Sigmoid colon (tissue), 4 donors: ENCODE results near the gene ELMO1.

ENCODE experiments used
- CTCF ChIP-seq, 4 experiments: fragments of 450-650 bp in 3 of 4; fragments of 200-600 bp in 1 of 4; IDR thresholded peaks; one replicate each; pipeline ENCODE4 v1.5.1; 2016 to 2019; ENCODE audit warnings: antibody characterized with exemption in 4 of 4, mild to moderate bottlenecking in 3 of 4, moderate library complexity in 2 of 4
- EP300 ChIP-seq, 4 donors: sonication (generic); formaldehyde crosslinking; IDR thresholded peaks; one replicate each; pipeline ENCODE4 v1.6.1; 2017; ENCODE audit warnings: antibody characterized with exemption in 4 of 4
- POLR2AphosphoS5 ChIP-seq, 4 donors: sonication (generic); formaldehyde crosslinking; IDR thresholded peaks; one replicate each; pipeline ENCODE4 v1.6.1; 2017; ENCODE audit warnings: antibody characterized with exemption in 4 of 4

- TF ChIP-seq POLR2AphosphoS5 (IDR thresholded peaks at IDR 0.05) (no peak), CTCF (IDR thresholded peaks at IDR 0.05) (no peak), EP300 (IDR thresholded peaks at IDR 0.05) (no peak)
These were observed 498.7 kb downstream of the ELMO1 start for GRCh38 chr7:36949711-36950600.
